DOHH2 (cell line): Measurements from ENCODE around the gene KLHDC8A.

Experiments
- H3F3A ChIP-seq: fragments of 200-600 bp; sonication (generic), shearing (Covaris generic); 2 replicates; pipeline ENCODE4 v1.6.0; 2016; ENCODE audit warnings: antibody characterized with exemption, mild to moderate bottlenecking; ENCODE audit not compliant: control insufficient read depth, insufficient read depth
- H3K27ac ChIP-seq: fragments of 200-600 bp; sonication (generic); 2 replicates; pipeline ENCODE4 v1.5.1; 2014; ENCODE audit warnings: low read depth, mild to moderate bottlenecking, low read length, moderate library complexity
- H3K27me3 ChIP-seq: fragments of 200-600 bp; sonication (generic); 2 replicates; pipeline ENCODE4 v1.6.1; 2014; ENCODE audit warnings: mild to moderate bottlenecking, low read length, mixed read lengths; ENCODE audit not compliant: control insufficient read depth
- H3K36me3 ChIP-seq: fragments of 200-600 bp; sonication (generic); 2 replicates; pipeline ENCODE4 v1.6.1; 2014; ENCODE audit warnings: mild to moderate bottlenecking, low read length, moderate library complexity, mixed read lengths; ENCODE audit not compliant: control insufficient read depth
- H3K4me1 ChIP-seq: fragments of 200-600 bp; sonication (generic); 2 replicates; pipeline ENCODE4 v1.6.1; 2014; ENCODE audit warnings: mild to moderate bottlenecking, low read length, mixed read lengths; ENCODE audit not compliant: control insufficient read depth
- H3K4me2 ChIP-seq: fragments of 200-600 bp; sonication (generic); 2 replicates; pipeline ENCODE4 v1.6.0; 2014; ENCODE audit warnings: mild to moderate bottlenecking, low read length, moderate library complexity
- H3K4me3 ChIP-seq: fragments of 200-600 bp; sonication (generic); 2 replicates; pipeline ENCODE4 v1.5.1; 2014; ENCODE audit warnings: mild to moderate bottlenecking, low read length, mixed read lengths
- H3K79me2 ChIP-seq: fragments of 200-600 bp; sonication (generic); 2 replicates; pipeline ENCODE4 v1.6.1; 2014; ENCODE audit warnings: mild to moderate bottlenecking, low read length, mixed read lengths; ENCODE audit not compliant: control insufficient read depth
- H3K9me2 ChIP-seq: fragments of 200-600 bp; sonication (generic); replicated peaks from 2 replicates; pipeline ENCODE4 v1.6.1; 2014; ENCODE audit warnings: mild to moderate bottlenecking, low read length, mixed read lengths; ENCODE audit not compliant: control insufficient read depth
- H3K9me3 ChIP-seq: fragments of 200-600 bp; sonication (generic); 2 replicates; pipeline ENCODE4 v1.6.1; 2014; ENCODE audit warnings: antibody characterized with exemption, low read length, mixed read lengths; ENCODE audit not compliant: control insufficient read depth, insufficient read depth
- H4K20me1 ChIP-seq: fragments of 200-600 bp; sonication (generic); 2 replicates; pipeline ENCODE4 v1.6.0; 2014; ENCODE audit warnings: low read depth, mild to moderate bottlenecking, antibody characterized with exemption, low read length, moderate library complexity; ENCODE audit not compliant: control insufficient read depth, insufficient read depth
- EZH2phosphoT487 ChIP-seq: fragments of 200-600 bp; sonication (generic); IDR thresholded peaks from 2 replicates; pipeline ENCODE4 v1.6.1; 2017; ENCODE audit warnings: borderline replicate concordance, mild to moderate bottlenecking, antibody characterized with exemption, low read length, moderate library complexity, mixed read lengths
- TF ChIP-seq, protein P1 (sequence below): fragments of 200-600 bp; sonication (generic); IDR thresholded peaks from one replicate; pipeline ENCODE4 v1.5.1; 2014; ENCODE audit warnings: antibody characterized with exemption, mild to moderate bottlenecking, low read depth, low read length; ENCODE audit not compliant: poor library complexity, severe bottlenecking

Gene KLHDC8A

GRCh38 chr1:205321162-205321958 is 35.4 kb downstream of the KLHDC8A start, which contains the start of gene NUAK2:
TSS of gene NUAK2 (minus strand) at chr1:205321745. CDS start at chr1:205321628, 117 bp downstream.
- Histone ChIP-seq H3K27ac (peak within 1 kb of the TSS; percentile 76), H3K27me3 (peaks cover 3% of the 10 kb centered on the region; the same call in 1 of the 2 replicates), H3K36me3 (peaks cover 44% of the 10 kb centered on the region), H3F3A (peaks cover 2% of the 10 kb centered on the region; the same call in 1 of the 2 replicates), H3K9me2 (no peaks in the 10 kb centered on the region), H3K4me1 (peaks cover 55% of the 10 kb centered on the region), H4K20me1 (peaks cover 12% of the 10 kb centered on the region), H3K9me3 (no peaks in the 10 kb centered on the region), H3K4me2 (peak within 1 kb of the TSS; percentile 89), H3K4me3 (peak within 1 kb of the TSS; percentile 99), H3K79me2 (peaks cover 53% of the 10 kb centered on the region)
- no peak for TF ChIP-seq EZH2phosphoT487
- TF ChIP-seq, protein P1, sequence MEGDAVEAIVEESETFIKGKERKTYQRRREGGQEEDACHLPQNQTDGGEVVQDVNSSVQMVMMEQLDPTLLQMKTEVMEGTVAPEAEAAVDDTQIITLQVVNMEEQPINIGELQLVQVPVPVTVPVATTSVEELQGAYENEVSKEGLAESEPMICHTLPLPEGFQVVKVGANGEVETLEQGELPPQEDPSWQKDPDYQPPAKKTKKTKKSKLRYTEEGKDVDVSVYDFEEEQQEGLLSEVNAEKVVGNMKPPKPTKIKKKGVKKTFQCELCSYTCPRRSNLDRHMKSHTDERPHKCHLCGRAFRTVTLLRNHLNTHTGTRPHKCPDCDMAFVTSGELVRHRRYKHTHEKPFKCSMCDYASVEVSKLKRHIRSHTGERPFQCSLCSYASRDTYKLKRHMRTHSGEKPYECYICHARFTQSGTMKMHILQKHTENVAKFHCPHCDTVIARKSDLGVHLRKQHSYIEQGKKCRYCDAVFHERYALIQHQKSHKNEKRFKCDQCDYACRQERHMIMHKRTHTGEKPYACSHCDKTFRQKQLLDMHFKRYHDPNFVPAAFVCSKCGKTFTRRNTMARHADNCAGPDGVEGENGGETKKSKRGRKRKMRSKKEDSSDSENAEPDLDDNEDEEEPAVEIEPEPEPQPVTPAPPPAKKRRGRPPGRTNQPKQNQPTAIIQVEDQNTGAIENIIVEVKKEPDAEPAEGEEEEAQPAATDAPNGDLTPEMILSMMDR, result peak; percentile 48

DNA sequence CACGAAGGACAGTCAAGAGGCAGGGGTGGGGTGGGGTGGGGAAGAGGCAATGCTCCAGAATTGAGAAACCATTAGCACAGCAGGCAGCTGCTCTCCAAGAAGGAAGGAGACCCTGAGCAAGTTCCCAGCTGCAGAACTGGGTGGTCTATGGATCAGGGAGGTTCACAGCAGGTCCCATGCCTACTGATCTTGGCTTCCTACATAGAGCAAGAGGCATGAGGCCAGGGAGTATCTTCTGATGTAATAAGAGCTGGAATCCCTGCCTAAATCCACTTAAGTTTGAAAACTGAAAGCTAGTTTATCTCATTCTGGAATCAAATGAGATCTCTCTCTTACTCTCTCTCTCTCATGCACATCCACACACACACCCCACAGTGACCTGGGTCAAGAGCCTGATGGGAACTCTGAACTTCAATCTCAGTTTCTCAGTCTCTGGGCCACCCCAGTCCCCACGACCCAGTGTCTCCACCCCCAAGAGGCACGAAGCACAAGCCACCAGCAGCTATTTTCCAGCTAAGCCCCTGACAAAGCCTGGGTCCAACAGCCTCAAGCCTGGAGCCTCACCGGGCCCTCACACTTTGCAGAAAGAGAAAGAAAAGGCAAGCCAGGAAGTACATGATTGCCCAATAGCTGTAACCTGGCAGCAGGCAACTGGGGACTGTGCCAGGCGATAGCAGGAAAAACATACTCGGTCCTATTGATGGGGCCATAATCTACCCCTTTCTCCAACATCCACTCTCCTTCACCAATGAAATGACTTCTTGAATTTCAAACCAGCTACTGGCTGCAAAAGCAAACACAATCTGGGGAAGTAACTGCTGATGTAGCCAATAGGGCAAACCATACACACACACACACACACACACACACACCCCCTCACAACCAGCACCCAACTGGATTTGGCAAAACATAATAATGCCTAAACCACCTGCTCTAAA is 37.4 kb downstream of the KLHDC8A start:
- peaks cover 12% of the 10 kb centered on the region for H4K20me1 ChIP-seq
- peaks cover 73% of the 10 kb centered on the region for H3K79me2 ChIP-seq
- H3K27ac ChIP-seq, result peak overlapping the region; percentile 76
- no peaks in the 10 kb centered on the region for H3K9me2 ChIP-seq
- H3F3A ChIP-seq, result peaks cover 15% of the 10 kb centered on the region
- peaks cover 63% of the 10 kb centered on the region for H3K4me1 ChIP-seq
- peak overlapping the region; percentile 99 for H3K4me3 ChIP-seq
- H3K27me3 ChIP-seq, result no peaks in the 10 kb centered on the region
- peak overlapping the region; percentile 89 for H3K4me2 ChIP-seq
- TF ChIP-seq EZH2phosphoT487, result no peak
- TF ChIP-seq, protein P1, result no peak
- peaks cover 50% of the 10 kb centered on the region for H3K36me3 ChIP-seq
- H3K9me3 ChIP-seq, result no peaks in the 10 kb centered on the region

DNA sequence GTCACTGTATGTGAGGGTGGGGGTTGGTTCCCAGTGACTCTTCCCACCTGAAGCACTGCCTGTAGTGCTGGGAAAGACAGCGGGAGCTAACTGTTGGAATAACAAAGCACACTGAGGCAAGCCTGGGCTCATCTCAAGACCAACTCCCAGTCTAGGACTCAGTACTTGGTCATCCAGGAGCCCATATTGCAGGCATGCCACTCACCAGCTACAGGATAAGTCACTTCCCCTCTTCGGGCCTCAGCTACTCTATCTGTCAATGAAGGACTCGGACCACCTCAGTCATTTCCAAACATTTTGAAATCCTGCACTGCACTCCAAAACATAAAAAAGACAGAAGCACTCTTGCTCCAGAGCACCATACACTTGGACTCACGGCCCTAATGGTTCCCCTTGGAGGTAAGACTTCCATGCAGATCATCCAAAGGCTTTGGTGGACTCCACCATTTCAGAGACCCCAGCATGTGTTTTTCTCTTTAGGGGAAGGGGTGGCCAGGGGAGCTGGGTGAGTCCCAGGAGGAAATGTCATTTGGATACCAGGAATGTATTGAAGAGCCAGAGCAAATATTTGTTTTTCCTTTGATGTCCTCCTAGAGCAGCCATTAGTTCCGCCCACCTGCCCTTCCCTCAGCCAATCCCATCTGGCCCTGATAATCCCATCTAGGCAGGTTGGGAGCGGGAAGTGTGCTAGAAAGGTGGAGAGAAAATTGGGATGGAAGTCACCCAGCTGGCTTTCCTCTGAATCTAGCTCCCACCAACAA is 38.3 kb downstream of the KLHDC8A start:
- Histone ChIP-seq H3K4me2 (peak overlapping the region; percentile 89), H3K9me3 (no peaks in the 10 kb centered on the region)

More for the DNA sequence above, 38.3 kb downstream of the KLHDC8A start:
- peaks cover 15% of the 10 kb centered on the region for H3F3A ChIP-seq
- H3K79me2 ChIP-seq, result peaks cover 82% of the 10 kb centered on the region
- no peaks in the 10 kb centered on the region for H3K9me2 ChIP-seq
- peak overlapping the region; percentile 85 for H3K27ac ChIP-seq
- H3K4me1 ChIP-seq, result peaks cover 72% of the 10 kb centered on the region
- H3K36me3 ChIP-seq, result peaks cover 50% of the 10 kb centered on the region
- peak overlapping the region; percentile 99 for H3K4me3 ChIP-seq
- no peak for TF ChIP-seq EZH2phosphoT487
- TF ChIP-seq, protein P1, result no peak
- H3K27me3 ChIP-seq, result no peaks in the 10 kb centered on the region
- H4K20me1 ChIP-seq, result peaks cover 12% of the 10 kb centered on the region
